NCI-H526 treated with DMSO at 0.1 percent for 48 hours (cell line): ENCODE results near the gene HUWE1.
A peak's percentile ranks its signal among the peaks of the same experiment; 100 is the strongest.
"Not testable (repeated sequence)": the region's sequence is repeated elsewhere in the genome, so short reads cannot be mapped to it uniquely, and the experiment has no call there.

Source experiments
- DNase-seq: peaks from one replicate; lab custom pipeline; 2025; lab: John Stamatoyannopoulos, UW

HUWE1 gene

GRCh38 chrX:53686151-53686885 lies at the start of gene HUWE1:
Gene HUWE1 (minus strand): TSS chrX:53686719. CDS start chrX:53654107, 32,612 bp downstream.
- DNase-seq = peak; percentile 71

- DNase-seq = no peak
Observed at GRCh38 chrX:53732797-53733196, 46.3 kb upstream of the HUWE1 start.

GRCh38 chrX:53729751-53730150 lies 43.2 kb upstream of the HUWE1 start:
- DNase-seq = no peak

GRCh38 chrX:53728506-53728905 lies 42.0 kb upstream of the HUWE1 start:
- no peak for DNase-seq

GRCh38 chrX:53724872-53725271 lies 38.4 kb upstream of the HUWE1 start:
- no peak for DNase-seq

- no peak for DNase-seq
Observed at GRCh38 chrX:53723381-53723780, 36.9 kb upstream of the HUWE1 start.

- DNase-seq = not testable (repeated sequence)
Observed at GRCh38 chrX:53721610-53722009, 35.1 kb upstream of the HUWE1 start.

- DNase-seq = not testable (repeated sequence)
Observed at GRCh38 chrX:53719666-53720065, 33.1 kb upstream of the HUWE1 start.

- no peak for DNase-seq
Observed at GRCh38 chrX:53718073-53718472, 31.6 kb upstream of the HUWE1 start.

- DNase-seq = no peak
Observed at GRCh38 chrX:53717205-53717604, 30.7 kb upstream of the HUWE1 start.

GRCh38 chrX:53716328-53717088 lies 30.0 kb upstream of the HUWE1 start:
- DNase-seq = no peak

GRCh38 chrX:53715346-53715924 lies 28.9 kb upstream of the HUWE1 start:
- no peak for DNase-seq

- no peak for DNase-seq
Observed at GRCh38 chrX:53714580-53715345, 28.2 kb upstream of the HUWE1 start.

- DNase-seq = no peak
Observed at GRCh38 chrX:53713987-53714579, 27.6 kb upstream of the HUWE1 start.

- no peak for DNase-seq
Observed at GRCh38 chrX:53711436-53711835, 24.9 kb upstream of the HUWE1 start.

- DNase-seq = no peak
Observed at GRCh38 chrX:53704854-53705253, 18.3 kb upstream of the HUWE1 start.

GRCh38 chrX:53704294-53704693 lies 17.8 kb upstream of the HUWE1 start:
- DNase-seq = no peak

- DNase-seq = peak; percentile 58
Observed at GRCh38 chrX:53695946-53696549, 9.5 kb upstream of the HUWE1 start.

- no peak for DNase-seq
Observed at GRCh38 chrX:53694642-53695041, 8.1 kb upstream of the HUWE1 start.

- DNase-seq = no peak
Observed at GRCh38 chrX:53688300-53688699, 1.8 kb upstream of the HUWE1 start.

GRCh38 chrX:53685711-53686110 lies 808 bp downstream of the HUWE1 start:
- DNase-seq = no peak
